Measurements from ENCODE around the gene GPR137B.

The GPR137B gene

GRCh38 chr1:236114076-236114747 is 28.1 kb upstream of the GPR137B start:
- no peak for DNase-seq

- no peak for DNase-seq
Observed at GRCh38 chr1:236117710-236118109, 24.6 kb upstream of the GPR137B start.

- DNase-seq: no peak
Observed at GRCh38 chr1:236119943-236120484, 22.3 kb upstream of the GPR137B start.

DNA sequence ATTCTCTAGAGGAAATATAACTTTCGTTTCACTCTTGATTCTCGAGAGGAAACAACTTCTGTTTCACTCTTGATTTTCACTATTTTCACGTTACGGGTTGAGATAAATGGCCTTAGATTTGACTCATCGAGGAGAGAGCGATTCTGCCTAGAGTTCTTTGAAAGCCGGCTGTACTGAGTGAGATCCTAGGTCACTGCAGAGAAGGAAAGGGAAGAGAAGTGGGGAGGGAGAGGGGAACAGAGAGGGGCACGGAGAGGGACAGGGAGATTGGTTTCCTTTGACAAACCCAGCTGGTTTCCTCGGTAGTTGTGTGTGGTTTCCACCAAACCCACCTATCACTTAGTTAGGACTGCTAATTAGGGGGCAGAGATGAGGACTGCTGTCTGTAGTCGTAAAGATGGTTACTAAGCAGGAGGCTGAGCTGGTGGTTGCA is 21.6 kb upstream of the GPR137B start:
- no peak for DNase-seq

DNA sequence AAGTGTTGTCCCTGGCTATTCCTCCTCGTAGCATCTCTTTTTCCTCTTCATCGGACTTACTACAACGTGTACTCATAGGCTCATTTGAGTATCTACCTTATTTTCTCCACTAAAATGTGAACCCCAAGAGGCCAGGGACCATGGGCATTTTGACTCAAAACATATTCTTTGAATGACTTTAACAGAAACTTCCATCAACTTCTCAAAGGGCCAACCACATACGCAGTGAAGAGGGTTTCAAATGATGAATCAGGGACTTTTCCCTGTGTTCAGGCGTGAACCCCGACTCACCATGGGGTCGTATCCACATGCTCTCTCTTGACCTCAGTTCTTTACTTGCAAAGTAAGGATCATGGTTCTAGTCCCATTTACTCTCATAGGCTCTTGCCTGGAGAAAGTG is 20.2 kb upstream of the GPR137B start:
- no peak for DNase-seq

DNA sequence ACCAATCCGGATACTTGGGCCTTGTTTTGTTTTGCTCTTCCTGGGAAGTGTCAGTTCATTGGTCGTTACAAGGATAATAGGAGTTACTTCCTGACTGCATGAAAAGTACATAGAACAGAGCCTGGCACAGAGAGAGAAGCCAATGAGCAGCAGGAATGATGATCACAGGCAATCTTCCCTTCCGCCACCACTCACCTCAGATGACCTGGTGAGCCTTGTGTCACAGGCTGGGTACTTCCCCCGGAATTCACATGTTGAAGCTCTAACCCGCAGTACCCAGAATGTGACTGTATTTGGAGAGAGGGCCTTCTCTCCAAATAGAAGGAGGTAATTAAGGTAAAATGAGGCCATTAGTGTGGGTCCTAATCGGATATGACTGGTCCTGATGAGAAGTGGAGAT is 18.8 kb upstream of the GPR137B start:
- no peak for DNase-seq

- DNase-seq: no peak
Observed at GRCh38 chr1:236124965-236125364, 17.4 kb upstream of the GPR137B start.

DNA sequence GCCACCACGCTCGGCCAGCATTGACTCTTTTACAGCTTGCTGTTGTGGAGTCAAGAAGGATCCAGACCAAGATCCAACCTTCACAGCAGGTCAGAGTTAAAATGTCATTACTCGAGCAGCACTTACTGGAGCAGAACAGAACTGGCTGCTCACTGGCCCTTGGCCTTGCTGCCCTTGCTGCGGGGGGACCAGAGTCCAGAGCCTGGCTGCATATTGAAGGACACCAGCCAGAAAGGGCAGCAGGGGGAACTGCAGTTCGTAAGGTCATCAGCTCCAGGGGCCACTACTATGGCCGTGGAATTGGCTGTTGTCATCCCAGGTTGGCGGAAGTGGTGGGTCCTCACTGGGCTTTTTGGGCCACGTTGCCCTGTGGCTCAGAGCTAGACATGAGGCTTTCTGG is 15.3 kb upstream of the GPR137B start:
- no peak for DNase-seq

DNA sequence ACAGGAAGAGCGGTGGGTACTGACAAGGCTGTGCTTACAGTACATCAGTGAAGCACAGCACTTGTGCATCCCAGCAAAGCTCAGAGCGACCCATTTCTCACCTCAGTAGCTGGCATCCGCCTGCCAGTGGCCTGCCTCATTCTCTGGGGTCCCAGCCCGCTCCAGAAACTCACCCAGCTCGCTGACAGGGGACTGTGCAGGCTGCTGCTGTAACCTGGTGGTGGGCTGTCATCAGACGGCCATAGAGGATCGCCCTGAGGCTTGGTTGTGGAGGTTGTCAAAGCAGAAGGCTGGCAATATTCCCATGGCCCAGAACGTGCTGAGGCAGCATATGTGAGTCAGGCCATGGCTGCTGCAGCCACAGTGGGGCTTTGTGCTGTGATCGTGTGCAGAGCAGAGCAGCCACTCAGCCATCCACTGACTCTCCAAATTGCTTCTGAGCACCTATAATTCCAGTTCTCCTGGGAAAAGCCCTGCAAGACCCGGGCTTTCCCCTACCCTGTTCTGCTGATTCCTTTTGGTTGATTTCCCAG is 13.6 kb upstream of the GPR137B start:
- no peak for DNase-seq

DNA sequence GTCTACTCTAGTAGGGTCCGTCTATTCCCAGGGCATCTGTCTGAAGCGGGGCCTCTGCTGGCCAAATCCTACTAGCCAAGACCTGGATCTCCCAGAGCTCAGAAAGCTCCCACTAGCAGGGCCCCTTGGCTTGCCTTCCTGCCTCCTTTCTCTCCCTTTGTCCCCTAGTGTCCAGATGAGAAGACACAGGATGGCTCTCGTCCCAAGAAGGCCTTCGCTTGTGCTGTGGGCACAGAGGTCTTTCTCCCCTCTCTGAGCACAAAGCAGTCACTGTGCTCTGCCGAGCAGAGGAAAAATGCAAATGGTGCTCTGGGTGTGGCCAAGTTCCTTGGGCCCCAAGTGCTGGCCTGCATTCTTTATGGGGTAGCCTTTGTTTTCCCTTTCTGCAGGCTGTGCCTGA is 13.0 kb upstream of the GPR137B start:
- no peak for DNase-seq

GRCh38 chr1:236130372-236130771 is 12.0 kb upstream of the GPR137B start:
- no peak for DNase-seq

- no peak for DNase-seq
Observed at GRCh38 chr1:236131916-236132315, 10.4 kb upstream of the GPR137B start.

DNA sequence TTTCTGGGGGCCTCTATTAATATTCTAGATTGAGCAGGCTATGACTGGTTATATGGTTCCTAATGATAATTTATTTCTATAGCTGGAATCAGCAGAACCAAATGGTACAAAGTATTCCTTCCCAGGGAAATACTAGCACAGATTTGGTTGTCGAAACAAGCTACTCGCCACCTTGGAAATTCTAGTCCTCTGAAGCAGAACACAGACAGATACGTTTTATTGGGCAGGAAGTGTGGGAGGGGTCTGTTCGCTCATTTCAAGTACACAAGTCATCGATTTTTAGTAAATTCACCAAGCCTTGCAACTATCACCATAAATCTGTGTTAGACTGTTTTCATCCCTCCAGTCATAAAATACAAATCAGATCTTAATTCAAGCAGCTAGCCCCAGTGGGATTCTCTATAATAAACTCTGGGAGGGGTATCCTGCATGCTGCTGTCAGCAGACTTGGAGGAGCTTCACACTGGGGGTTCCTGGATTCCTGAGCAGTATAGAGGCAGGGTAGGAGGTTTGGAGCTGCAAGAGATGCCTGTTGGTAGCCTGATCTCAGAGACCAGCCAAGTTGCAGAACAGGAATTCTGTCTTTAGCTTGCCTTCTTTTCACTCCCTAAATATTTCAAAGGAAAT is 9.8 kb upstream of the GPR137B start:
- DNase-seq: no peak

GRCh38 chr1:236133339-236133738 is 9.0 kb upstream of the GPR137B start:
- no peak for DNase-seq

- no peak for DNase-seq
Observed at GRCh38 chr1:236133802-236134201, 8.5 kb upstream of the GPR137B start.

GRCh38 chr1:236137285-236137852 is 5.0 kb upstream of the GPR137B start:
- DNase-seq: no peak

GRCh38 chr1:236139495-236139894 is 2.8 kb upstream of the GPR137B start:
- DNase-seq: no peak

- DNase-seq: no peak
Observed at GRCh38 chr1:236140705-236141446, 1.5 kb upstream of the GPR137B start.

- DNase-seq: no peak
Observed at GRCh38 chr1:236141447-236142252, 689 bp upstream of the GPR137B start.

- peak; percentile 7 to 9 for DNase-seq
Observed at GRCh38 chr1:236143104-236143948, 987 bp downstream of the GPR137B start.

- DNase-seq: no peak
Observed at GRCh38 chr1:236144033-236144432, 1.7 kb downstream of the GPR137B start.
